ENCODE results near the gene WASHC2C.
"Not testable (repeated sequence)": the region's sequence is repeated elsewhere in the genome, so short reads cannot be mapped to it uniquely, and the experiment has no call there.

GRCh38 chr10:45768334-45768733 is 41.3 kb downstream of the WASHC2C start:
- TF ChIP-seq, protein P1, sequence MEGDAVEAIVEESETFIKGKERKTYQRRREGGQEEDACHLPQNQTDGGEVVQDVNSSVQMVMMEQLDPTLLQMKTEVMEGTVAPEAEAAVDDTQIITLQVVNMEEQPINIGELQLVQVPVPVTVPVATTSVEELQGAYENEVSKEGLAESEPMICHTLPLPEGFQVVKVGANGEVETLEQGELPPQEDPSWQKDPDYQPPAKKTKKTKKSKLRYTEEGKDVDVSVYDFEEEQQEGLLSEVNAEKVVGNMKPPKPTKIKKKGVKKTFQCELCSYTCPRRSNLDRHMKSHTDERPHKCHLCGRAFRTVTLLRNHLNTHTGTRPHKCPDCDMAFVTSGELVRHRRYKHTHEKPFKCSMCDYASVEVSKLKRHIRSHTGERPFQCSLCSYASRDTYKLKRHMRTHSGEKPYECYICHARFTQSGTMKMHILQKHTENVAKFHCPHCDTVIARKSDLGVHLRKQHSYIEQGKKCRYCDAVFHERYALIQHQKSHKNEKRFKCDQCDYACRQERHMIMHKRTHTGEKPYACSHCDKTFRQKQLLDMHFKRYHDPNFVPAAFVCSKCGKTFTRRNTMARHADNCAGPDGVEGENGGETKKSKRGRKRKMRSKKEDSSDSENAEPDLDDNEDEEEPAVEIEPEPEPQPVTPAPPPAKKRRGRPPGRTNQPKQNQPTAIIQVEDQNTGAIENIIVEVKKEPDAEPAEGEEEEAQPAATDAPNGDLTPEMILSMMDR (conservative IDR thresholded peaks at IDR 0.05 in 1 of 2, IDR thresholded peaks at IDR 0.05 in 1 of 2; ENCODE audit: extremely low read depth in 1 of 2, insufficient read depth in 1 of 2, low read depth in 1 of 2, low read length in 2 of 2) = not testable (repeated sequence)
- TF ChIP-seq EZH2 (IDR thresholded peaks at IDR 0.05; ENCODE audit: borderline replicate concordance, low read length) = not testable (repeated sequence)

Data from mammary epithelial cell (primary cell).